ENCODE data around the gene USP36. TPM values are rescaled to one million over a fixed set of nuclear protein-coding genes. Genes with fewer than 3 reads are reported as not detected.

The USP36 gene
- total RNA-seq, 2 donors from 2014 or later, result 31.2 to 66.6 TPM

DNA sequence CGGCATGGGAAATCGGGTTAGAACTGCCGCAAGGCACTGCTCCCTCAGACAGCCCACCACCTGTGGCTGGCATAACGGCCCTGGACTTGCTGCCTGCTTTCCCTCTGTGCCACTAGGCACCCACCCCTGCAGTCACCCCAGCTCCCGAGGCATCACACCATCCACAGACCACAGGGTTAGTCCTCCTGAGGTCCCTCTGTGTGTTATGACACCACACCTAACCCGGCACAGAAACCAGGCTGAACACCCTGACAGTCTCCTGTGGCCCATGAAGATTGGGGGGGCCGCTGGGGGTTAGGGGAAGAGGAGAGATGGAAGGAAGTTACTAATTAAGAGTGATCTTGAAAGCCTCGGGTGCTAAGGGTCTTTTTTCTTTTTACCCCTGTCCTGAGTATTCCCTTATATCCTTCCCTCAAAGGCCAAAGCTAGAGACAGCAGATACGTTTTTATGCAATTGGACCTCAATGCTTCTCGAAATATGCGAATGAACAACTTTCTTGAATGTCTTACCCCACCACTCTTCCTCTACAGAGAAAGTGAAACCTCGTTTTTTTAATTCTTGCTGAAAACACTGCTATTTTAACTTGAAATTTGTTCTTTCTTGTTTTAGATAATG is 65.5 kb downstream of the USP36 start:
- no peak for DNase-seq (ENCODE audit: low spot score)
- WGBS, result 27% methylated on average over 12 of the region's 12 CpGs

DNA sequence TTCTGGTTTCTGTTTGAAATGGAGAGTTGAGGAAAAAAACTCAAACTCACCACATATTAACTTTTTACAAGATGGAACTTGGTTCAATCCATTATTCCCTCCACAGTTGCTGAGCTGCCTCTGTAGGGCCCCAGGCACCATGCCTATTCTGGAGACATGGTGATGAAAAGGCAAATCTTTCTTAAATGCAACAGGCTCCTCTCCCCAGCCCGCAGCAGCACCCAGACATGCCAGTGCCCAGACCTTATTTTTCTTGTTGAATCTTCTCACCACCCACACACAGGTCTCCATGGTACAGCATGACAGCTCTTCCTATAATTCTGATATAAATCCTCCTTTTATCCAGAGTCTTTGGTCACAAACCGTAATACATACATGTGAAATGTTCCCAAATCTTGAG is 66.2 kb downstream of the USP36 start:
- Histone ChIP-seq H3K27me3 (replicated peaks; ENCODE audit: insufficient read depth) (no peaks in the 10 kb centered on the region), H3K9me3 (no peaks in the 10 kb centered on the region), H3K4me3 (no peak overlapping the region), H3K4me1 (replicated peaks) (peaks cover 8% of the 10 kb centered on the region), H3K36me3 (no peaks in the 10 kb centered on the region), H3K27ac (peak overlapping the region; percentile 64 to 81)
- intact Hi-C loops (cut with DNase I), result no loop called here
- WGBS, result 31% methylated on average over 2 of the region's 2 CpGs
- TF ChIP-seq POLR2A (IDR thresholded peaks at IDR 0.05) (no peak), POLR2AphosphoS5 (IDR thresholded peaks at IDR 0.05) (no peak)
- TF ChIP-seq, protein P1, sequence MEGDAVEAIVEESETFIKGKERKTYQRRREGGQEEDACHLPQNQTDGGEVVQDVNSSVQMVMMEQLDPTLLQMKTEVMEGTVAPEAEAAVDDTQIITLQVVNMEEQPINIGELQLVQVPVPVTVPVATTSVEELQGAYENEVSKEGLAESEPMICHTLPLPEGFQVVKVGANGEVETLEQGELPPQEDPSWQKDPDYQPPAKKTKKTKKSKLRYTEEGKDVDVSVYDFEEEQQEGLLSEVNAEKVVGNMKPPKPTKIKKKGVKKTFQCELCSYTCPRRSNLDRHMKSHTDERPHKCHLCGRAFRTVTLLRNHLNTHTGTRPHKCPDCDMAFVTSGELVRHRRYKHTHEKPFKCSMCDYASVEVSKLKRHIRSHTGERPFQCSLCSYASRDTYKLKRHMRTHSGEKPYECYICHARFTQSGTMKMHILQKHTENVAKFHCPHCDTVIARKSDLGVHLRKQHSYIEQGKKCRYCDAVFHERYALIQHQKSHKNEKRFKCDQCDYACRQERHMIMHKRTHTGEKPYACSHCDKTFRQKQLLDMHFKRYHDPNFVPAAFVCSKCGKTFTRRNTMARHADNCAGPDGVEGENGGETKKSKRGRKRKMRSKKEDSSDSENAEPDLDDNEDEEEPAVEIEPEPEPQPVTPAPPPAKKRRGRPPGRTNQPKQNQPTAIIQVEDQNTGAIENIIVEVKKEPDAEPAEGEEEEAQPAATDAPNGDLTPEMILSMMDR (IDR thresholded peaks at IDR 0.05), result no peak
- no peak for DNase-seq (ENCODE audit: low spot score)

More for the DNA sequence above, 65.5 kb downstream of the USP36 start:
- Histone ChIP-seq H3K27me3 (replicated peaks; ENCODE audit: insufficient read depth) (no peaks in the 10 kb centered on the region), H3K4me3 (peak overlapping the region in 1 of 2 donors; percentile 1), H3K9me3 (no peaks in the 10 kb centered on the region), H3K4me1 (replicated peaks) (peaks cover 14% of the 10 kb centered on the region), H3K27ac (peak overlapping the region; percentile 64 to 81), H3K36me3 (no peaks in the 10 kb centered on the region)
- TF ChIP-seq POLR2AphosphoS5 (IDR thresholded peaks at IDR 0.05) (no peak), POLR2A (IDR thresholded peaks at IDR 0.05) (no peak)
- TF ChIP-seq, protein P1 (IDR thresholded peaks at IDR 0.05), result no peak
- intact Hi-C loops (cut with DNase I), result no loop called here

DNA sequence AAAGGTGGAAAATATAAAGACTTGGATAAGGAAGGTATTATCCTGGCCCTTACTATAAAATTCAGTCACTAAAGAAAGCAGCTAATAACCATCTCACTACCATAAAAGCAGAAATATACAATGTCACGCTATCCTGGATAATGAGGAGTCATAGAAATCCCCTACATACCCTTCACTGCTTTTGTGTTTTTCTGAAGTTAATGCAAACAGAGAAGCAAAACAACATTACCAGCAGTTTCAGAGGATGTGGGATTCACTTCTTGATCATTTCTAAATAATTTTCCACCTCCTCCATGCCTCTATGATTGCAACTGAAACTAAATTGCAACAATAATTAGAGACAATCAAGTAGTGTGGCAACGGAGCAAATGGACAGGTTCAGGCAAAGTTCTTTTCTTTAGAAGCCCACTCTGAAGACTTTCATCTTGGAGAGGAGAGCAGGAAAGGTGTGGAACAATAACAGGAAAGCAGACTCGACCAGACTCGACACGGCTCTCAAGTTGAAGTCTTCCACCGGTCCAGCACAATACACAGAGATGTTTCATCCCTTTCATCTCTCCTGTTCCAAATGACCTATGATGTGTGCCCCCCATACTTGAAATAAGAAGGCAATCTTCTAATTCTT is 68.7 kb downstream of the USP36 start:
- Histone ChIP-seq H3K4me1 (replicated peaks) (peaks cover 18% of the 10 kb centered on the region), H3K27me3 (replicated peaks; ENCODE audit: insufficient read depth) (no peaks in the 10 kb centered on the region), H3K27ac (peak overlapping the region; percentile 10 to 33), H3K9me3 (no peaks in the 10 kb centered on the region), H3K36me3 (no peaks in the 10 kb centered on the region), H3K4me3 (no peak overlapping the region)
- WGBS, result 43% methylated on average over 6 of the region's 6 CpGs
- no peak for TF ChIP-seq POLR2AphosphoS5 (IDR thresholded peaks at IDR 0.05)
- no peak for TF ChIP-seq POLR2A (IDR thresholded peaks at IDR 0.05)
- TF ChIP-seq, protein P1 (IDR thresholded peaks at IDR 0.05), result no peak
- no peak for DNase-seq (ENCODE audit: low spot score)
- intact Hi-C loops (cut with DNase I), result no loop called here

DNA sequence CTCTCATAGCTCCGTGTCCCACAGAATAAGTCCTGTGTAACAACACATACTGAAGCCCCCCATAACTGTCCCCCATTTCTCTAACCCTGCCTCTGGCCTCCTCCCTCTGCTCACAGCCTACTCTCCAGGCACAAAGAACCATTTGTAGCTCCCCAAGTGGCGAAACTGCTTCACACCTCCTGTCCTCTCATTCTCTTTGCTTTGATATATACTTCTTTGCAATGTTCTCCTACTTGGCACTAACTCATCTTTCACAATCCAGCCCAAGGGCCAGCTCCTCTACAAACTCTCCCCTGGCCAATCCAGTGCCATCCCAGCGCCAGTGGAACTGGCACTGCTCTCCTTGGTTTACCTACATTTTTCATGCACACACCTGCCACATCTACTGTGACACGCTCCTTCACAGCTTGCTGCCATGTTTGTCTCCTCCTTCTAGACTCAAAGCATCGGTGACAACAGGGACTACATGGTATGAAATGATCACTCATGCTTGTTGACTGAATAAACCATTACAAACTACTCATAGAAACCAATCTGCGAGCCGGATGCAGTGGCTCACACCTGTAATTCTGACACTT is 71.3 kb downstream of the USP36 start:
- H3K9me3 ChIP-seq, result no peaks in the 10 kb centered on the region
- WGBS, result 74% methylated on average over 7 of the region's 7 CpGs
- TF ChIP-seq POLR2AphosphoS5 (IDR thresholded peaks at IDR 0.05) (no peak), POLR2A (IDR thresholded peaks at IDR 0.05) (no peak)
- TF ChIP-seq, protein P1 (IDR thresholded peaks at IDR 0.05), result no peak
- H3K36me3 ChIP-seq, result no peaks in the 10 kb centered on the region
- H3K4me1 ChIP-seq (replicated peaks), result peaks cover 29% of the 10 kb centered on the region
- peak; percentile 24 for DNase-seq (ENCODE audit: low spot score)
- no peak overlapping the region for H3K4me3 ChIP-seq
- H3K27ac ChIP-seq, result peak overlapping the region; percentile 73 to 77
- intact Hi-C loops (cut with DNase I), result no loop called here
- H3K27me3 ChIP-seq (replicated peaks; ENCODE audit: insufficient read depth), result no peaks in the 10 kb centered on the region

Measured in prostate gland (tissue), 2 donors.